ENCODE data around the gene CCNF. TPM values are rescaled to one million over a fixed set of nuclear protein-coding genes. Genes with fewer than 3 reads are reported as not detected.
A peak's percentile ranks its signal among the peaks of the same experiment; 100 is the strongest.

CCNF gene
- total and polyA plus RNA-seq, 2 donors from 2014 or later = 0.77 to 2.9 TPM

- FAIRE-seq (no peak), DNase-seq (peak in 2 of 5 donors; percentile 32 to 75)
- intact Hi-C loops (cut with DNase I) = no loop called here
- Histone ChIP-seq H3K27ac (ENCODE audit: low read depth in 2 of 2, low read length in 2 of 2) (no peak overlapping the region), H3K36me3 (ENCODE audit: control insufficient read depth in 2 of 3, insufficient read depth in 3 of 3, low read length in 3 of 3) (no peaks in the 10 kb centered on the region), H3K27me3 (ENCODE audit: control insufficient read depth, insufficient read depth, low read length) (no peaks in the 10 kb centered on the region), H3K4me3 (ENCODE audit: low read length in 3 of 3) (no peak overlapping the region), H3K4me1 (ENCODE audit: control insufficient read depth in 2 of 3, insufficient read depth in 2 of 3, low read depth in 1 of 3, low read length in 3 of 3) (peaks cover 0 to 36% (median 0%) of the 10 kb centered on the region in 3 donors), H3K9ac (ENCODE audit: low read length in 3 of 3) (no peak overlapping the region), H3K9me3 (ENCODE audit: control insufficient read depth in 2 of 3, insufficient read depth in 1 of 3, low read length in 3 of 3) (no peaks in the 10 kb centered on the region)
- TF ChIP-seq CTCF (IDR thresholded peaks at IDR 0.05; ENCODE audit: borderline replicate concordance, extremely low read depth, insufficient read depth) = no peak
Observed at GRCh38 chr16:2471653-2472487, 42.6 kb downstream of the CCNF start.

GRCh38 chr16:2472488-2472864 is 43.2 kb downstream of the CCNF start:
- Histone ChIP-seq H3K4me3 (ENCODE audit: low read length in 3 of 3) (no peak overlapping the region), H3K4me1 (ENCODE audit: control insufficient read depth in 2 of 3, insufficient read depth in 2 of 3, low read depth in 1 of 3, low read length in 3 of 3) (peaks cover 0 to 38% (median 3%) of the 10 kb centered on the region in 3 donors), H3K27me3 (ENCODE audit: control insufficient read depth, insufficient read depth, low read length) (no peaks in the 10 kb centered on the region), H3K9ac (ENCODE audit: low read length in 3 of 3) (no peak overlapping the region), H3K36me3 (ENCODE audit: control insufficient read depth in 2 of 3, insufficient read depth in 3 of 3, low read length in 3 of 3) (no peaks in the 10 kb centered on the region), H3K9me3 (ENCODE audit: control insufficient read depth in 2 of 3, insufficient read depth in 1 of 3, low read length in 3 of 3) (no peaks in the 10 kb centered on the region), H3K27ac (ENCODE audit: low read depth in 2 of 2, low read length in 2 of 2) (no peak overlapping the region)
- intact Hi-C loops (cut with DNase I) = no loop called here
- FAIRE-seq (no peak), DNase-seq (peak in 1 of 5 donors; percentile 80)
- no peak for TF ChIP-seq CTCF (IDR thresholded peaks at IDR 0.05; ENCODE audit: borderline replicate concordance, extremely low read depth, insufficient read depth)

- FAIRE-seq (no peak), DNase-seq (peak in 2 of 5 donors; percentile 68 to 81)
- TF ChIP-seq CTCF (IDR thresholded peaks at IDR 0.05; ENCODE audit: borderline replicate concordance, extremely low read depth, insufficient read depth) = no peak
- Histone ChIP-seq H3K27me3 (ENCODE audit: control insufficient read depth, insufficient read depth, low read length) (no peaks in the 10 kb centered on the region), H3K9ac (ENCODE audit: low read length in 3 of 3) (no peak overlapping the region), H3K36me3 (ENCODE audit: control insufficient read depth in 2 of 3, insufficient read depth in 3 of 3, low read length in 3 of 3) (no peaks in the 10 kb centered on the region), H3K4me1 (ENCODE audit: control insufficient read depth in 2 of 3, insufficient read depth in 2 of 3, low read depth in 1 of 3, low read length in 3 of 3) (peaks cover 0 to 43% (median 8%) of the 10 kb centered on the region in 3 donors), H3K4me3 (ENCODE audit: low read length in 3 of 3) (no peak overlapping the region), H3K27ac (ENCODE audit: low read depth in 2 of 2, low read length in 2 of 2) (no peak overlapping the region), H3K9me3 (ENCODE audit: control insufficient read depth in 2 of 3, insufficient read depth in 1 of 3, low read length in 3 of 3) (no peaks in the 10 kb centered on the region)
- intact Hi-C loops (cut with DNase I) = no loop called here
Observed at GRCh38 chr16:2472885-2473445, 43.7 kb downstream of the CCNF start.
